SHP77 (cell line): ENCODE measurements around the gene ATP6V1A.
"Not testable (repeated sequence)": the region's sequence is repeated elsewhere in the genome, so short reads cannot be mapped to it uniquely, and the experiment has no call there.

Experiments
- DNase-seq, 2 experiments: peaks; one replicate each; lab custom pipeline; 2025; lab: John Stamatoyannopoulos, UW

The ATP6V1A gene

GRCh38 chr3:113829576-113830354, 82.9 kb downstream of the ATP6V1A start:
- DNase-seq: no peak

GRCh38 chr3:113831103-113831355, 84.2 kb downstream of the ATP6V1A start:
- no peak for DNase-seq

GRCh38 chr3:113832477-113833164, 85.8 kb downstream of the ATP6V1A start:
- no peak for DNase-seq

- DNase-seq: no peak
Observed at GRCh38 chr3:113834983-113835382, 88.1 kb downstream of the ATP6V1A start.

GRCh38 chr3:113838631-113839209, 91.9 kb downstream of the ATP6V1A start, which contains the start of gene GRAMD1C:
Gene GRAMD1C, plus strand, starts transcription at chr3:113838788. Its CDS starts 122 bp downstream, at chr3:113838910.
- DNase-seq: peak; percentile 80 to 90

- DNase-seq: no peak
Observed at GRCh38 chr3:113839551-113839950, 92.7 kb downstream of the ATP6V1A start.

GRCh38 chr3:113844622-113845222, 97.9 kb downstream of the ATP6V1A start:
- peak; percentile 29 to 47 for DNase-seq

- DNase-seq: no peak
Observed at GRCh38 chr3:113847247-113847646, 100.4 kb downstream of the ATP6V1A start.

- DNase-seq: no peak
Observed at GRCh38 chr3:113847664-113848461, 101.0 kb downstream of the ATP6V1A start.

- not testable (repeated sequence) for DNase-seq
Observed at GRCh38 chr3:113849071-113849470, 102.2 kb downstream of the ATP6V1A start.

GRCh38 chr3:113849841-113850240, 103.0 kb downstream of the ATP6V1A start:
- DNase-seq: not testable (repeated sequence)

- DNase-seq: not testable (repeated sequence)
Observed at GRCh38 chr3:113850391-113850790, 103.6 kb downstream of the ATP6V1A start.

GRCh38 chr3:113852506-113852905, 105.7 kb downstream of the ATP6V1A start:
- no peak for DNase-seq
